ENCODE data around the gene ASF1B. TPM values are rescaled to one million over a fixed set of nuclear protein-coding genes. Genes with fewer than 3 reads are reported as not detected.
A peak's percentile ranks its signal among the peaks of the same experiment; 100 is the strongest.

The ASF1B gene
- total and polyA plus RNA-seq, 4 experiments from 2014 or later, result 1.8 to 3.0 (median 2.6) TPM

GRCh38 chr19:14166999-14167575 lies 30.7 kb upstream of the ASF1B start:
- peaks cover 17 to 30% (median 23%) of the 10 kb centered on the region in 4 donors for H3K4me1 Mint-ChIP-seq
- H3K27ac ChIP-seq (ENCODE audit: low read depth, low read length), result peak overlapping the region; percentile 61
- ChIA-PET POLR2A (ENCODE audit: partially characterized antibody) (interaction anchor here (0.6 to 3.1 kb wide), 6 partner anchors 10 to 285 kb away, joined by 3 to 33 read pairs (median 8); partner anchors contain the start of gene ASF1B), CTCF (ENCODE audit: partially characterized antibody) (interaction anchor here (1.1 to 3.6 kb wide), 8 partner anchors 11 to 181 kb away, joined by 3 to 17 read pairs (median 3); partner anchors contain the start of gene ASF1B)
- peaks cover 11 to 17% of the 10 kb centered on the region in 2 donors for H3K36me3 Mint-ChIP-seq
- peak overlapping the region; percentile 81 to 92 (median 88) for H3K4me3 Mint-ChIP-seq
- H3K27me3 ChIP-seq (ENCODE audit: insufficient read depth, low read length), result no peaks in the 10 kb centered on the region
- H3K27me3 Mint-ChIP-seq, result no peaks in the 10 kb centered on the region
- H3K36me3 ChIP-seq (ENCODE audit: insufficient read depth, low read length), result peaks cover 7% of the 10 kb centered on the region
- H3K27ac Mint-ChIP-seq, result peak overlapping the region; percentile 87 to 97 (median 93)
- peak in 4 of 5 donors; percentile 17 to 26 (median 24) for DNase-seq
- H3K4me1 ChIP-seq (ENCODE audit: insufficient read depth, low read length), result peaks cover 26% of the 10 kb centered on the region
- H3K4me3 ChIP-seq (ENCODE audit: low read length in 2 of 2), result peak overlapping the region; percentile 44 to 65
- no peaks in the 10 kb centered on the region for H3K9me3 ChIP-seq (ENCODE audit: control insufficient read depth in 1 of 2, low read length in 2 of 2)
- intact Hi-C loops (cut with micrococcal nuclease), result loop anchor here (1.0 to 2.0 kb wide), 2 partner anchors 19 to 30 kb away; partner anchors contain the start of gene ASF1B
- H3K9me3 Mint-ChIP-seq, result no peaks in the 10 kb centered on the region

- H3K4me3 Mint-ChIP-seq, result peak overlapping the region; percentile 81 to 92 (median 88)
- intact Hi-C loops (cut with micrococcal nuclease), result loop anchor here (2.0 kb wide), 1 partner anchor 29 kb away; the partner anchor contains the start of gene ASF1B
- no peaks in the 10 kb centered on the region for H3K27me3 Mint-ChIP-seq
- POLR2A ChIA-PET (ENCODE audit: partially characterized antibody), result interaction anchor here (0.9 to 3.1 kb wide), 5 partner anchors 9 to 330 kb away, joined by 3 to 33 read pairs (median 12); partner anchors contain the start of genes ASF1B and GIPC1
- Histone ChIP-seq H3K27me3 (ENCODE audit: insufficient read depth, low read length) (no peaks in the 10 kb centered on the region), H3K9me3 (ENCODE audit: control insufficient read depth in 1 of 2, low read length in 2 of 2) (no peaks in the 10 kb centered on the region), H3K4me3 (ENCODE audit: low read length in 2 of 2) (peak overlapping the region; percentile 44 to 65), H3K36me3 (ENCODE audit: insufficient read depth, low read length) (peaks cover under 1% of the 10 kb centered on the region), H3K4me1 (ENCODE audit: insufficient read depth, low read length) (peaks cover 26% of the 10 kb centered on the region), H3K27ac (ENCODE audit: low read depth, low read length) (peak overlapping the region; percentile 61)
- peaks cover 17 to 30% (median 23%) of the 10 kb centered on the region in 4 donors for H3K4me1 Mint-ChIP-seq
- H3K9me3 Mint-ChIP-seq, result no peaks in the 10 kb centered on the region
- CTCF ChIA-PET (ENCODE audit: partially characterized antibody), result interaction anchor here (1.4 to 3.6 kb wide), 2 partner anchors 18 to 26 kb away, joined by 3 to 13 read pairs; no protein-coding TSS in a partner anchor
- DNase-seq, result peak in 4 of 5 donors; percentile 36 to 43 (median 38)
- H3K36me3 Mint-ChIP-seq, result peaks cover 10 to 14% of the 10 kb centered on the region in 2 donors
- peak overlapping the region; percentile 87 to 97 (median 92) for H3K27ac Mint-ChIP-seq
Measured at GRCh38 chr19:14165990-14166830, 29.8 kb upstream of the ASF1B start.

GRCh38 chr19:14164724-14165493 lies 28.5 kb upstream of the ASF1B start:
- peaks cover under 1 to 1% of the 10 kb centered on the region in 2 donors for H3K36me3 Mint-ChIP-seq
- no peak overlapping the region for H3K4me3 Mint-ChIP-seq
- H3K36me3 ChIP-seq (ENCODE audit: insufficient read depth, low read length), result no peaks in the 10 kb centered on the region
- H3K9me3 Mint-ChIP-seq, result no peaks in the 10 kb centered on the region
- ChIA-PET CTCF (ENCODE audit: partially characterized antibody) (interaction anchor here (0.5 kb wide), 1 partner anchor 111 kb away, joined by 3 read pairs; no protein-coding TSS in a partner anchor), POLR2A (ENCODE audit: partially characterized antibody) (no interaction called here)
- no peaks in the 10 kb centered on the region for H3K9me3 ChIP-seq (ENCODE audit: control insufficient read depth in 1 of 2, low read length in 2 of 2)
- H3K27ac Mint-ChIP-seq, result peak overlapping the region in 1 of 7 donors; percentile 42
- H3K4me3 ChIP-seq (ENCODE audit: low read length in 2 of 2), result no peak overlapping the region
- intact Hi-C loops (cut with micrococcal nuclease), result no loop called here
- peaks cover 26% of the 10 kb centered on the region for H3K4me1 ChIP-seq (ENCODE audit: insufficient read depth, low read length)
- no peaks in the 10 kb centered on the region for H3K27me3 ChIP-seq (ENCODE audit: insufficient read depth, low read length)
- H3K4me1 Mint-ChIP-seq, result peaks cover 15 to 30% (median 23%) of the 10 kb centered on the region in 4 donors
- H3K27me3 Mint-ChIP-seq, result no peaks in the 10 kb centered on the region
- DNase-seq, result no peak
- no peak overlapping the region for H3K27ac ChIP-seq (ENCODE audit: low read depth, low read length)

GRCh38 chr19:14164082-14164481 lies 27.7 kb upstream of the ASF1B start:
- Mint-ChIP-seq H3K9me3 (no peaks in the 10 kb centered on the region), H3K27ac (no peak overlapping the region), H3K27me3 (no peaks in the 10 kb centered on the region), H3K4me3 (no peak overlapping the region), H3K4me1 (peaks cover 15 to 30% (median 23%) of the 10 kb centered on the region in 4 donors), H3K36me3 (no peaks in the 10 kb centered on the region)
- ChIA-PET POLR2A (ENCODE audit: partially characterized antibody) (no interaction called here), CTCF (ENCODE audit: partially characterized antibody) (no interaction called here)
- intact Hi-C loops (cut with micrococcal nuclease), result no loop called here
- no peak for DNase-seq
- Histone ChIP-seq H3K27ac (ENCODE audit: low read depth, low read length) (no peak overlapping the region), H3K27me3 (ENCODE audit: insufficient read depth, low read length) (no peaks in the 10 kb centered on the region), H3K4me3 (ENCODE audit: low read length in 2 of 2) (no peak overlapping the region), H3K4me1 (ENCODE audit: insufficient read depth, low read length) (peaks cover 26% of the 10 kb centered on the region), H3K36me3 (ENCODE audit: insufficient read depth, low read length) (no peaks in the 10 kb centered on the region), H3K9me3 (ENCODE audit: control insufficient read depth in 1 of 2, low read length in 2 of 2) (no peaks in the 10 kb centered on the region)

GRCh38 chr19:14162871-14163297 lies 26.5 kb upstream of the ASF1B start:
- H3K4me1 ChIP-seq (ENCODE audit: insufficient read depth, low read length), result peaks cover 21% of the 10 kb centered on the region
- ChIA-PET POLR2A (ENCODE audit: partially characterized antibody) (no interaction called here), CTCF (ENCODE audit: partially characterized antibody) (interaction anchor here (0.6 to 1.0 kb wide), 2 partner anchors 175 to 185 kb away, joined by 3 read pairs; no protein-coding TSS in a partner anchor)
- H3K36me3 ChIP-seq (ENCODE audit: insufficient read depth, low read length), result no peaks in the 10 kb centered on the region
- H3K27me3 ChIP-seq (ENCODE audit: insufficient read depth, low read length), result no peaks in the 10 kb centered on the region
- Mint-ChIP-seq H3K4me3 (no peak overlapping the region), H3K36me3 (peaks cover 0 to 2% of the 10 kb centered on the region in 2 donors), H3K27ac (no peak overlapping the region), H3K4me1 (peaks cover 13 to 22% (median 17%) of the 10 kb centered on the region in 4 donors), H3K9me3 (no peaks in the 10 kb centered on the region), H3K27me3 (no peaks in the 10 kb centered on the region)
- no peaks in the 10 kb centered on the region for H3K9me3 ChIP-seq (ENCODE audit: control insufficient read depth in 1 of 2, low read length in 2 of 2)
- H3K4me3 ChIP-seq (ENCODE audit: low read length in 2 of 2), result no peak overlapping the region
- intact Hi-C loops (cut with micrococcal nuclease), result no loop called here
- H3K27ac ChIP-seq (ENCODE audit: low read depth, low read length), result no peak overlapping the region
- DNase-seq, result no peak

GRCh38 chr19:14161305-14161704 lies 24.9 kb upstream of the ASF1B start:
- Mint-ChIP-seq H3K27ac (peak overlapping the region in 1 of 7 donors; percentile 46), H3K36me3 (peaks cover 0 to 8% of the 10 kb centered on the region in 2 donors), H3K27me3 (no peaks in the 10 kb centered on the region), H3K9me3 (no peaks in the 10 kb centered on the region), H3K4me1 (peaks cover 3 to 8% (median 5%) of the 10 kb centered on the region in 4 donors), H3K4me3 (no peak overlapping the region)
- no peak for DNase-seq
- intact Hi-C loops (cut with micrococcal nuclease), result no loop called here
- ChIA-PET CTCF (ENCODE audit: partially characterized antibody) (no interaction called here), POLR2A (ENCODE audit: partially characterized antibody) (interaction anchor here (0.6 to 2.0 kb wide), 2 partner anchors 11 to 74 kb away, joined by 3 to 5 read pairs; no protein-coding TSS in a partner anchor)
- Histone ChIP-seq H3K4me3 (ENCODE audit: low read length in 2 of 2) (no peak overlapping the region), H3K4me1 (ENCODE audit: insufficient read depth, low read length) (peaks cover 7% of the 10 kb centered on the region), H3K27ac (ENCODE audit: low read depth, low read length) (no peak overlapping the region), H3K36me3 (ENCODE audit: insufficient read depth, low read length) (peaks cover 4% of the 10 kb centered on the region), H3K9me3 (ENCODE audit: control insufficient read depth in 1 of 2, low read length in 2 of 2) (no peaks in the 10 kb centered on the region), H3K27me3 (ENCODE audit: insufficient read depth, low read length) (no peaks in the 10 kb centered on the region)
